Right renal cortex interstitium (tissue), 3 donors: ENCODE results near the gene ENDOG. TPM values are rescaled to one million over a fixed set of nuclear protein-coding genes. Genes with fewer than 3 reads are reported as not detected.

Experiments
- DNase-seq, 3 donors: peaks; one replicate each; pipeline ENCODE4 v3.0.0-alpha.2; 2013; ENCODE audit warnings: low read depth in 3 of 3, low spot score in 2 of 3
- polyA plus RNA-seq, 3 donors: library from polyadenylated mRNA; unstranded; fragments of 120-200 nt; gene quantifications; one replicate each; pipeline ENCODE4 v1.2.1, GENCODE V29; 2013; ENCODE audit not compliant: insufficient read length in 3 of 3

The ENDOG gene
- polyA plus RNA-seq, 3 donors, result 6.3 to 9.6 (median 6.7) TPM

DNA sequence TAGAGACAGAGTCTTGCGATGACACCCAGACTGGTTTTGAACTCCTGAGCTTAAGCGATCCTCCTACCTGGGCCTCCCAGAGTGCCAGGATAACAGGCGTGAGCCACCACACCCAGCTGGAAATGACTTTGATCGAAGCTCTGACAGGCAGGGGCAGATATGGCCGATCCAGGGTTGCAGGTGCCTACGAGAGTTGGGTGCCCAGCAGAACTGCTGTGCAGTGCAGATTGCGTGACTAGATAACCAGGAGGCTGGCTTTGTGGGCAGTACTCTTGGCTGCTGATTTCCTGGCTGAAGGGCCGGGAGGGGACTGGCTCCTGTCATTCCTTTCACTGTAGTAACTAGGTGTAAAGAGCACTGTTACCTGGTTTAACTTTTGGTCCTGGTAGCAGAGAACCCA is 19.4 kb upstream of the ENDOG start:
- no peak for DNase-seq

DNA sequence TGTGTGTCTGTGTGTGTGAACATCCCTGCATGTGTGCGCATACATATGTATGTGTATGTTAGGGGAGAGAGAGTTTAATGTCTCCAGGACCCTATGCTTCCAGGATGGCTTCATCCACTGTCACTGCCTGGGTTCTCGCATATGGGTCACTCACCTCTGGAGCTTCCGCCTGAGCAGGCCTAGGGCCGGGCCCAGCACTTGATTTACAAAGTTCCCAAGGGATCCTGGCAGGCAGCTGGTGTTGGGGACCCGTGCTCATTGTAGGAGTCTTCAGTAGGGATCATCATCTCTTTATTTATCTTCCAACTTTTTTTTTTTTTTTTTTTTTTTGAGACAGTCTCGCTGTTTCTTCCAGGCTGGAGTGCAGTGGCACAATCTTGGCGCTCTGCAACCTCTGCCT is 18.2 kb upstream of the ENDOG start:
- DNase-seq, result no peak

DNA sequence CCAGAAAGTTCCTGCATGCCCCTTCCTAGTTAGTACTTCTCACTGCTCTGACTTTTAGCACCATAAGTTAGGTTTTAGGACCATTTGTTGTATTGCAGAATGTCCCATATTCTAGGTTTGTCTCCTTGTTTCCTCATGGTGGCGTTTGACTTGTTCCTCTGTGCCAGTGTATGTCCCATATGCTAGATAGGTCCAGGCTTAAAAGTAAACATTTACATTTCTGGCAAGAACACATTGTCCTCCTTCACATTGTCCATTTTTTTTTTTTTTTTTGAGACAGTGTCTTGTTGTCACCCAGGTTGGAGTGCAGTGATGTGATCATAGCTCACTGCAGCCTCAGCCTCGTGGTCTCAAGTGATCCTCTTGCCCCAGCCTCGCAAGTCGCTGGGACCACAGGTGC is 15.8 kb upstream of the ENDOG start:
- no peak for DNase-seq

DNA sequence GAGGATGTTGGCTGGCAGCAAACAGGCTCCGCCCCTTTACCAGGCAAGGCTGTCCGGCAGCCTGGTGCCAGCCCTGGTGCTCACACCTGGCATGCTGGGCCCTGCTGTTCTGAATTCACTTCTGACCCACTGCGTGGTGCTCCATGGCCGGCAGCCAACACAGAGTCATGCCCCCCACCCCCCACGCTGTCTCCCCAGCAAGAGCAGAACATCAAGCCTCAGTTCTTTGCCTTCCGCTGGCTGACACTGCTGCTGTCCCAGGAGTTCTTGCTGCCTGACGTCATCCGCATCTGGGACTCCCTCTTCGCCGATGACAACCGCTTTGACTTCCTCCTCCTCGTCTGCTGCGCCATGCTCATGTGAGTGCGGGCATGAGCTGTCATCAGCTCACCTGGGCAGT is 12.6 kb upstream of the ENDOG start:
- DNase-seq, result no peak

DNA sequence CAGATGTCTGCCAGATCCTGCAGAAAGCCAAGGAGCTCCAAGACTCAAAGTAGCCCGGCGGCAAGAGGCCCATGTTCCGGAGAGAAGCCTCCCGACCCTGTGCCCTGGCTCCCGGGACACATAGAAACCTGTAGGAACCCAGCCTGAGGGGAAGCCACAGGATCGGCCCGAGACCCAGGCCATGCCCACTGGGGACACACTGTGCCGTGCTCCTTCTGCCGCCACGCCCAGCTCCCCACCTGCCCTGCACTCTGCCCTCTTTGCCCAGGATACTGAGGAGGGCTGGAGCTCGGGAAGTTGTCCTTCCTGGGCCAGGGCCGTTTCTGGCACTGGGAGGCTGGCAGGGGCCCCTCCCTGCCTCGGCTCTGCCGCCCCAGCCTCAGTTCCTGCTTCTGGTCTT is 10.5 kb upstream of the ENDOG start:
- DNase-seq, result no peak

DNA sequence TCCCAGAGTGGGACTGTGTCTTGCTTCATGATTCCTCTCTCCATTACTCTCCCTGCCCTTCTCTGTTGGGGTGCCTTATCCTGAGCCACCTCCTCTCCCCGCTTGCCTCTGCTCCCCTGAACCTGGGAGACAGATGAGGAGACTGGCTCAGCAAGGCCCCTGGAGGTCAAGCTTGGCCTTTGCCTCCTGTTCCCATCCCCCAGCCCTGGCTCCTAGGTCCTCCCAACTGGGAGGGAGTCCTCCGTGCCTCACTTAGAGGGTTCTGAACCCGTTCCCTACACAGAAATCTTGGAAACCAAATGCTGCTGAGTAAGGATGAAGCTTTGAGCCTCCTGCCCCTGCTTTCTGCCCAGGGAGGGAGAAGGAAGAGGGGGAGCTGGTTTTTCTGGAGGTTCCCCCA is 9.8 kb upstream of the ENDOG start:
- no peak for DNase-seq

DNA sequence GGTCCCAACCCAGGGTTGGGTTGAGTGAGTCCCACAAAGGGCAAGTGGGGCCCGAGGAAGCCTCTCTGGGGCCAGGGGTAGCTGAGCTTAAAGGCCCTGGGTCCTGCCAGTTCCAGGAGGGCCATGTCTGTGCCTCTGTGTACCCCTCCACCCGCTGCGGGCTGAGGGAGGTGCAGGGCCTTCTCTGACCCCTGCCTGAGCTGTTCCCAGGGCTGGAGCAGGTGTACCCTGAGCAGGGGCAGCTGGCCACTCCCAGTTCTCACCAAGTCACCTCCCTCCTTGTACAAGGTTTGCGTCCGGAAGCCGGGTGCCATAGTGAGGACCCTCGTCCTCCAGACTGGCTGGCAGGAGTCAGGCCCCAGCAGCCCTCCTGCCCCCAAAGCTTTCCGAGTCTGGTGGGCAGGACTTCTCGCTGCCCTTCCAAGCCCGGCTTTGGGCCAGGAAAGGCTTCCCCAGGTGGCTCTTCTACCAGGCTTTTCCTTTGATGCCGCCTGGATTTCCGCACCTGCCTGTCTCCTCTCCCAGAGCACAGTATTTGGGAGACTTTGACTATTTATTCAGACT is 9.2 kb upstream of the ENDOG start:
- DNase-seq, result no peak

DNA sequence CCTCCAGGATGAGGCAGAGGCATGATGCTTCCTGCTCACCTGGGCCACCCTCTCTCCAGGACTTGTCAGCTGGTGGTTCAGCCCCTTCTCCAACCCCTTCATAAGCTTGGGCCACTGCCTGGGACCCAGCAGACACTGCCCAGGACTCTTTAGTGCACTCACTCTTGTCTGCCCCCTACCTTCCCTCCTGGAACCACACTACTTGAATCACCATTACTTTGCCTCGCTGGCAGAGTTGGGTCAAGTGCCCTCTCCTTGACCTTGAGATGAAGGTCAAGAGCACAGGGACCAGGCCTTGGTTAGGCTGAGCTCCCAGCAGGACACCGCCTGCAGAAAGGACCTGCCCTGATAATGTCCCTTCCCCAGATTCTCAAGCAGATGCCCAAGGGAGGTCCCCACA is 8.5 kb upstream of the ENDOG start:
- DNase-seq, result no peak

DNA sequence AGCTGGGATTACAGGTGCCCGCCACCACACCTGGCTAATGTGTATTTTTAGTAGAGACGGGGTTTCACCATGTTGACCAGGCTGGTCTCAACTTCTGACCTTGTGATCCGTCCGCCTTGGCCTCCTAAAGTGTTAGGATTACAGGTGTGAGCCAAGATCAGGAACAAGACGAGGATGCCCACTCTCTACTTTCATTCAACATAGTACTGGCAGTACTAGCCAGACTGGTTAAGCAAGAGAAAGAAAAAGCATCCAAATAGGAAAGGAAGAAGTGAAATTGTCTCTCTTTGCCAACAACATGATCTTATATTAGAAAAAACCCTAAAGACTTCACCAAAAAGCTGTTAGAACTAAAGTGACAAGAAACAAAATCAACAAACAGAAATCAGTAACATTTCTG is 7.4 kb upstream of the ENDOG start:
- no peak for DNase-seq

DNA sequence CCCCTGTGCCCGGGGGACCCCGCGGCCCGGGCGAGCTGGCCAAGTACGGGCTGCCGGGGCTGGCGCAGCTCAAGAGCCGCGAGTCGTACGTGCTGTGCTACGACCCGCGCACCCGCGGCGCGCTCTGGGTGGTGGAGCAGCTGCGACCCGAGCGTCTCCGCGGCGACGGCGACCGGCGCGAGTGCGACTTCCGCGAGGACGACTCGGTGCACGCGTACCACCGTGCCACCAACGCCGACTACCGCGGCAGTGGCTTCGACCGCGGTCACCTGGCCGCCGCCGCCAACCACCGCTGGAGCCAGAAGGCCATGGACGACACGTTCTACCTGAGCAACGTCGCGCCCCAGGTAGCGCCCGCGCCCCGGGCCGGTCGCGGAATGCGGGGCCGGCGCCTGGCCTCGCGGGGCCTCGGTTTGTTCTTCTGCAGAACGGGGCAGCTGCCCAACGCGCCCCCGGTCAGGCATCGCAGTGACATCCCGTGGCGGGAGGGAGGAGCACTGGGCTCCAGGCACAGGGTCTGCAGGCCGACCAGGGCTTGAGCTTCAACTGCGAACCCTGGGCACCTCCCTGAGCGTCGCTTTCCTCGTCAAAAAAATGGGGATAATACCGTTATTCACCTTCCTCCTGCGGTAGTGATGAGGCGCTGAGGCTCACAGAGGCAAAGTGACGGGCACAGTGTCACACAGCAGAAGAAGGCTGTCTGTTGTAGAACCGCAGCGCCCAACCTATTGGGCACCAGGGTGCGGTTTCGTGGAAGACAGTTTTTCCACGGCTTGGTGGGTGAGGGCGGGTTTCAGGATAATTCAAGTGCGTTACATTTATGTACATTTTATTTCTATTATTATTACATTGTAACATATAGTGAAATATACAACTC is 777 bp downstream of the ENDOG start:
- no peak for DNase-seq

DNA sequence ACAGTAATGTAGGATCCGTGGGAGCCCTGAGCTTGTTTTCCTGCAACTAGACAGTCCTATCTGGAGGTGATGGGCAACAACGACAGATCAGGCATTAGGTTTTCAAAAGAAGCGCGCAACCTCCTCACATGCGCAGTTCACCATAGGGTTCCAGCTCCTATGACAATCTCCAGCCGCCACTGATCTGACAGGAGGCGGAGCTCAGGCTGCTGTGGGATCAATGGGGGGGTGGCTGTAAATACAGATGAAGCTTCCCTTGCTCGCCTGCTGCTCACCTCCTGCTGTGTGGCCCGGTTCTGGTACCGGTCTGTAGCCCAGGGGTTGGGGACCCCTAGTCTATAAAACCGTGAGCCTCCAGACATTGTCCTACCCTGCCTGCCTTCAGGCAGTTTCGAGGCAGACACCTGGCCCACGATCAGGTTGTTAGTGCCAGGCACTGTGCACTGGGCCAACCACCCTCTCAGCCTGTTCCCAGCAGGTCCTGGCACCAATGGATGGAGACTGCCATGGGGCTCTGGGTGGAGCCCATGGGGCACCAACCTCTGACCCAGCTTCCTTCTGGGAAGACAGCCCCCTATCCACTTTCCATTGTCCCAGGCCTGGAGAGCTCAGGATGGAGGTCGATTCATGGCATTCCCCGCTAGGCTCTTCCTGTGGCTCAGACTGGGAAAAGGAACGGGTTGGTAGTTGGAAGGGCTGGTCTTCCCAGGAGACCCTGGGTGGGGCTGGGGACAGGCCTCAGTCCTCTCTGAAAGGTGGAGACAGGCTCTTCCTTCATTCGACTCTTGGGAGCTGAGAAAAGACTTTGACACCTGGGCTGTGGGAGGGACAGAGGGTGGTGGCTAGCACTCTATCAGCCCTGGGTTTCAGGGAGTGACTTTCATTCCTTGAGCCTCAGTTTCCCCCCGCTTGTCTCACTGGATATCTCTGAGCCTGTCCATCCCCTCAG is 1.7 kb downstream of the ENDOG start:
- no peak for DNase-seq

DNA sequence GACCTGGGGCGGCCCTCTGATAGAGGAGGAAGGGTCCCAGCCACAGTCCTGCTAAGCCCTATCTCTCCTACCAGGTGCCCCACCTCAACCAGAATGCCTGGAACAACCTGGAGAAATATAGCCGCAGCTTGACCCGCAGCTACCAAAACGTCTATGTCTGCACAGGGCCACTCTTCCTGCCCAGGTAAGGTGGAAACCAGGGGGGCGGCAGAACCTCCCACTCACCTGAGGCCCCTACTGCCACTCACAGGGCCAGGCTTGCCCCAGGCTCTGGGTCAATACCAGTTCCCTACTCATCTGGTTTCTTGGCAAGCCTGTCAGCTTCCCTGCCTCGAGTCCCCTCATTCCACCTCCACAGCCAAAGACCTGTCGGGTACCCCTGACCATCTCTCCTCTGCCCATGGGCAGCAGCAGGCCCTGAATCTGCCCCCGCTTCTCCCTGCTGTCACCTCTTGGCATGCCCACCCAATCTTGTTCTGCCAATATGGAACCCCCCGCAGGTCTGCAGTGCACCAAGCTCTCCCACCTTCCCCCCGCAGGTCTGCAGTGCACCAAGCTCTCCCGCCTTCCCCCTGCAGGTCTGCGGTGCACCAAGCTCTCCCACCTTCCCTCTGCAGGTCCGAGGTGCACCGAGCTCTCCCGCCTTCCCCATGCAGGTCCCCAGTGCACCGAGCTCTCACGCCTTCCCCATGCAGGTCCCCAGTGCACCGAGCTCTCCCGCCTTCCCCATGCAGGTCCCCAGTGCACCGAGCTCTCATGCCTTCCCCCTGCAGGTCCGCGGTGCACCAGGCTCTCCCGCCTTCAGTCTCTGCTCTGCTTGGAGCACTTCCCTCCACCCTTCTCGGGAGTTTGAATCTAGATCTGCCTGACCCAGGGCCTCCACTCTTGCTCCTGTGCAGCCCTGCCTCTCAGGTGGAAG is 2.6 kb downstream of the ENDOG start:
- no peak for DNase-seq

DNA sequence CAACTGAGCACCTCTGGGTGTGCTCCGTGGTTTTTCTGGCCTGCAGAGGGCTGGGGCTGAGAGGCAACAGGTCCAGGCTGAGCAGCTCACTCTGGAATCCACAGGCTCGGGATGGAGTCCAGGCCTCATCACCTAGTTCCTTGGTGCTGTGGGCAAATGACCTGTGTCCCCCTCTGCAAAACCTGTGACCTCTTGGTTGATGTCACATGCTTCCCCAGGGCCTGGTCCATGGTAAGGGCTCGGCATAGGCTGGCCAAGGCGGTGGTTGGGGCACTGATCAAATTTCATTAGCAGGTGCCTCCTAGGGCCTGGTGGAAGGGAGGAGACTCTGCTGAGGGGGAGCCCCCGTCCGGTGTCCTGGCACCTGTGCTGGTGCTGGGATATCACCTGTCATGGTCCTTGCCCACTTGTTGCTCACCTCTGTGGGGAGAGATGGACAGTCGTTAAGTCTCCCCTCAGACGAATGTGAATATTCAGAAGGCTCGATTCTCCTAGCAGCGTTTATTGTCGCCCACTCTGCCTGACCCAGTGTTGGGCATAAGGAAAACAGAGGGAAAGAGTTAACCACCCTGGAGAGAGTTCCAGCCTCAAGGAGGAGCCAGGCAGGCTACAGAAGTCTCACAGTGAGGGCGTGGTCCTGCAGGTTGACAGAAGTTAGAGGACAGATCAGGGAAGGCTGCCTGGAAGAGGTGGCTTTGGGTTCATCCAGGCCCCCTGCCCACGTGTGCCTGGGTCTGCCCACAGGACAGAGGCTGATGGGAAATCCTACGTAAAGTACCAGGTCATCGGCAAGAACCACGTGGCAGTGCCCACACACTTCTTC is 3.5 kb downstream of the ENDOG start:
- no peak for DNase-seq

DNA sequence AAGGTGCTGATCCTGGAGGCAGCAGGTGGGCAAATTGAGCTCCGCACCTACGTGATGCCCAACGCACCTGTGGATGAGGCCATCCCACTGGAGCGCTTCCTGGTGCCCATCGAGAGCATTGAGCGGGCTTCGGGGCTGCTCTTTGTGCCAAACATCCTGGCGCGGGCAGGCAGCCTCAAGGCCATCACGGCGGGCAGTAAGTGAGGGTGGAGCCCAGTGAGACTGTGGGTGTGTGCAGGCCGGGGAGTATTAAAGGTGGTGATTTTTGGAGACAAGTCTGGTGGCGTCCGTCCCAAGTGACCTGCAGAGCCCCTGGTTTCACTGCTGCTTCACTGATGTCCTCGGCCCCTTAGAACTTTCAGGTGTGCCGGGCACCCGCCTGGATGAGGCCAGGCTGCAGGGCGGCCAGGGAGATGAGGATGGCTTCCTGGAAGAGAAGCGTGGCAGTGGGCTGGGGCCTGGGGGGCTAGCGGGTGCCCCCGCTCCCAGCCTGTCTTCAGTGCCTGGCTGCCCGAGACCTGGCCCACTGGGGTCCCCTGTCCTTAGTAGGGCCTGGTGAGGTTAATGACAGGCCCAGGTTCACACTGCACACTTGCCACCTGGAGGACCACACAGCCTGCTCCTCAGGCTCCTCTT is 4.2 kb downstream of the ENDOG start:
- no peak for DNase-seq

DNA sequence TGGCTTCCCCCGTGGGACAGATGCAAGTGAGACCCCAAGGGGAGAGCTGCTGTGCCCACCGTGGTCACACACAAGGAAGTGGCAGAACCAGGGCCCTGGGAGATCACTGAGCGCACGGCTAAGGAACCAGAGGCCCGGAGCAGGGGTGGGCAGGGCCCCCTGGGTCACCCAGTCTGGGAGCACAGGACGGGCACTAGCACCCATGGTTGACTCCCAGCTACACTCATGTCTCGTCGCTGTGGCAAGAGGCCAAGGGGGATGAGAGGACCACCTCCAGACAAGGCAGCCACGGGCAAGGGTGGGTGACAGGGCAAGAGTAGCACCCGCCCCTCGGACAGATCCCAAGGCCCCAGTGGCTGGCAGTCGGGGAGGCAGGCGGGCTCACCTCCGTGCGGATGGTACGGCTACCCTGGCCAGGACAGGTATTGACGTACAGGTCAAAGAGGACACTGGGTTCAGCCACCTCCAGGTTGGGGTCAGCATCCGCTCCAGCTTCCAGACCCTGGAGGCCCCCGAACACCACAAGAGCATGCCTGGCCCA is 5.1 kb downstream of the ENDOG start:
- no peak for DNase-seq

DNA sequence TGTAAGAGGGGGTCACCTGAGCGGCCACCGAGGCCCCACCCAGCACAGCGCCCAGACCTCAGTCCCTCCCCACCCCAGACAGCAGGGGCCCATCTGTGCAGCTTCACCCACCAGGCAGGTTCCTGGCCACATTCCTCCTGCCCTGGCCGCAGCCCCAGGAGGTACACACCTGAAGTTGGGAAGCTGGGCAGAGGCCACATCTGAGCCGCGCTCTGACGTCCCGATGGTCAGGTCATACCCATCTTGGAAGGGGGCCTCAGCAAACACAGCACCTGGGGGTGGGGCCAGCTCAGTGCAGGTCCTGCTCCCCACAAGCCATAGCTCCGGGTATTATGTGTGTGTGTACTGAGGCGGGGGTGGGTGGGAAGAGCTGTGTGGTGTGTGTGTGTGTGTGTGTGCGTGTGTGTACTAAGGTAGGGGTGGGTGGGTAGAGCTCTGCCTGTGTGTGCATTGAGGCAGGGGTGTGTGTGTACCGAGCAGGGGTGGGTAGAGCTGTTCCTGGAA is 5.7 kb downstream of the ENDOG start:
- no peak for DNase-seq

DNA sequence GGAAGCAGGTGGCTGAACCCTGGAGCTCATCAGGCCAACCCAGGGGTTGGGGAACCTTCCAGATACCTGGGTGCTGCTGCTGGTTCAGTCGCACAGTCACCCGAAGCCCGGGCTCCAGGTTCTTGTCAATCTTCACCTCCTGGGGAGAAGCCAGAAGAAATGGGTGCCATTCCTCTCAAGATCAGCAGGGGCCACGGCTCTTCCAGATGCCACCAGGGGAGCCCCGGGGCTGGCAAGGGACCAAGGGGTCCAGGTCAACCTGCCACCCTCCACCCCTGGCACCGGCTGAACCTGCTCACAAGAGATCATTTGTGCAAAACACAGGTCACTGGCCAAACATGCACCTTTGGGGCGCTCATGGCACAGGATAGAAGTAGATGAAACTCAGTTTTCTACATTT is 6.6 kb downstream of the ENDOG start:
- DNase-seq, result no peak

DNA sequence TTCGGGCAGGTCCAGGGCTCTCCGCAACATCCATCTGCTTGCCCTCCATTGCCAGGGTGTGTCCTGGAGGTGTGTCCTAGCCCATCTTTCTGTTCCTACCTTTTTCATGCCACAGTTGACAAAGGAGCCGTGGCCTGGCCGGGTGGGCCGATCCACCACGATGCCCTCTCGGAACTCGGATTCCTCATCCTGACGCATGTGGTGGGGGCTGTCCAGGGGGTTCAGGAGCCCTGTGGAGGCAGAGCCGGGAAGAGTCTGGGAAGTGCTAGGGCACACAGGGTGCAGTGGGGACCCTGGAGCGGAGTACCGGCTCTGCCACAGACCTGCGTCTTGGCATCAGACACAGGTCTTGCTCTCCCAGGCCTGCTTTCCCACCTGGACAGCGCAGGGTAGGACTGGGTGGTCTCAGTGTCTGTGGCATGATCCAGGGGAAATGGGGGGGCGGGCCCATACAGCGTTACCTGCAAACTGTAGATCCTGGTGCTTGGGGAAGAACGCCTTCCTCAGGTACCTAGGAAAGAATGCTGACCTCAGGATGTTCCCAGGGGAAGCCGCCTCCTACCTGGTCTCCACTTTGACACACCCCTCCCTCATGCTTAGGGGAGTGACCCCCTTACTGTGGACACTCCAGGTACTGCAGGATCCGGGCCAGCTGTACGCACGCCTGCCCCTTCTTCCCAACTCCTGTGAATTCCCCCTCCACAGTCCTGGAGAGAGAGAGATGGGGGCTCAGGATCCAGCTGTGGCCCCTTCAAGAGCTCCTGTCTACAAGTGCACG is 7.8 kb downstream of the ENDOG start:
- DNase-seq, result no peak
